ENCODE results near the gene MAP2K6. TPM values are rescaled to one million over a fixed set of nuclear protein-coding genes. Genes with fewer than 3 reads are reported as not detected.

Gene MAP2K6
- total and polyA plus RNA-seq, 8 donors: 1.0 to 25.5 (median 4.6) TPM; not detected in 1

- H3K36me3 ChIP-seq: no peaks in the 10 kb centered on the region
- WGBS, 5 donors: 24 to 43% (median 32%) methylated on average over 3 of the region's 3 CpGs
- H3K4me1 ChIP-seq: peaks cover 0 to 13% (median 2%) of the 10 kb centered on the region in 4 donors
- TF ChIP-seq EP300 (IDR thresholded peaks at IDR 0.05): no peak
- TF ChIP-seq, protein P1, sequence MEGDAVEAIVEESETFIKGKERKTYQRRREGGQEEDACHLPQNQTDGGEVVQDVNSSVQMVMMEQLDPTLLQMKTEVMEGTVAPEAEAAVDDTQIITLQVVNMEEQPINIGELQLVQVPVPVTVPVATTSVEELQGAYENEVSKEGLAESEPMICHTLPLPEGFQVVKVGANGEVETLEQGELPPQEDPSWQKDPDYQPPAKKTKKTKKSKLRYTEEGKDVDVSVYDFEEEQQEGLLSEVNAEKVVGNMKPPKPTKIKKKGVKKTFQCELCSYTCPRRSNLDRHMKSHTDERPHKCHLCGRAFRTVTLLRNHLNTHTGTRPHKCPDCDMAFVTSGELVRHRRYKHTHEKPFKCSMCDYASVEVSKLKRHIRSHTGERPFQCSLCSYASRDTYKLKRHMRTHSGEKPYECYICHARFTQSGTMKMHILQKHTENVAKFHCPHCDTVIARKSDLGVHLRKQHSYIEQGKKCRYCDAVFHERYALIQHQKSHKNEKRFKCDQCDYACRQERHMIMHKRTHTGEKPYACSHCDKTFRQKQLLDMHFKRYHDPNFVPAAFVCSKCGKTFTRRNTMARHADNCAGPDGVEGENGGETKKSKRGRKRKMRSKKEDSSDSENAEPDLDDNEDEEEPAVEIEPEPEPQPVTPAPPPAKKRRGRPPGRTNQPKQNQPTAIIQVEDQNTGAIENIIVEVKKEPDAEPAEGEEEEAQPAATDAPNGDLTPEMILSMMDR (IDR thresholded peaks at IDR 0.05): no peak
- TF ChIP-seq POLR2AphosphoS5 (IDR thresholded peaks at IDR 0.05): no peak
- TF ChIP-seq POLR2A (IDR thresholded peaks at IDR 0.05): no peak
- H3K27ac ChIP-seq: peak overlapping the region in 1 of 5 donors; percentile 25
- H3K9me3 ChIP-seq: no peaks in the 10 kb centered on the region
- intact Hi-C loops (cut with DNase I; ENCODE audit: low total_unique reads): no loop called here
- peak overlapping the region in 2 of 4 donors; percentile 2 to 15 for H3K4me3 ChIP-seq
- H3K27me3 ChIP-seq: no peaks in the 10 kb centered on the region
- DNase-seq: no peak
Measured at GRCh38 chr17:69485251-69485661, 70.8 kb downstream of the MAP2K6 start.

- intact Hi-C loops (cut with DNase I; ENCODE audit: low total_unique reads): no loop called here
- no peak for DNase-seq
- Histone ChIP-seq H3K36me3 (no peaks in the 10 kb centered on the region), H3K27ac (peak overlapping the region in 2 of 5 donors; percentile 25 to 33), H3K4me1 (peaks cover 0 to 13% (median 2%) of the 10 kb centered on the region in 4 donors), H3K4me3 (no peak overlapping the region), H3K27me3 (no peaks in the 10 kb centered on the region), H3K9me3 (no peaks in the 10 kb centered on the region)
- TF ChIP-seq POLR2AphosphoS5 (IDR thresholded peaks at IDR 0.05) (no peak), POLR2A (IDR thresholded peaks at IDR 0.05) (no peak), EP300 (IDR thresholded peaks at IDR 0.05) (no peak)
- TF ChIP-seq, protein P1 (IDR thresholded peaks at IDR 0.05): no peak
- WGBS, 5 donors: 24 to 58% (median 49%) methylated on average over 3 of the region's 3 CpGs
Measured at GRCh38 chr17:69485901-69486643, 71.6 kb downstream of the MAP2K6 start.

GRCh38 chr17:69486779-69487637 lies 72.5 kb downstream of the MAP2K6 start:
- intact Hi-C loops (cut with DNase I; ENCODE audit: low total_unique reads): no loop called here
- WGBS, 5 donors: 74 to 86% (median 80%) methylated on average over 13 of the region's 13 CpGs

GRCh38 chr17:69489313-69489712 lies 74.8 kb downstream of the MAP2K6 start:
- H3K4me1 ChIP-seq: peaks cover 0 to 13% (median 2%) of the 10 kb centered on the region in 4 donors
- TF ChIP-seq, protein P1 (IDR thresholded peaks at IDR 0.05): no peak
- TF ChIP-seq POLR2AphosphoS5 (IDR thresholded peaks at IDR 0.05): no peak
- TF ChIP-seq EP300 (IDR thresholded peaks at IDR 0.05): no peak
- TF ChIP-seq POLR2A (IDR thresholded peaks at IDR 0.05): no peak
- WGBS, 5 donors: 94 to 98% (median 96%) methylated on average over 4 of the region's 4 CpGs
- H3K36me3 ChIP-seq: no peaks in the 10 kb centered on the region
- no peaks in the 10 kb centered on the region for H3K9me3 ChIP-seq
- DNase-seq: no peak
- H3K4me3 ChIP-seq: no peak overlapping the region
- H3K27ac ChIP-seq: no peak overlapping the region
- H3K27me3 ChIP-seq: no peaks in the 10 kb centered on the region
- intact Hi-C loops (cut with DNase I; ENCODE audit: low total_unique reads): no loop called here

More at GRCh38 chr17:69486779-69487637, 72.5 kb downstream of the MAP2K6 start:
- Histone ChIP-seq H3K4me3 (no peak overlapping the region), H3K27me3 (no peaks in the 10 kb centered on the region), H3K4me1 (peaks cover 0 to 13% (median 2%) of the 10 kb centered on the region in 4 donors), H3K9me3 (no peaks in the 10 kb centered on the region), H3K36me3 (no peaks in the 10 kb centered on the region), H3K27ac (no peak overlapping the region)
- TF ChIP-seq, protein P1 (IDR thresholded peaks at IDR 0.05): no peak
- no peak for TF ChIP-seq POLR2AphosphoS5 (IDR thresholded peaks at IDR 0.05)
- TF ChIP-seq POLR2A (IDR thresholded peaks at IDR 0.05): no peak
- TF ChIP-seq EP300 (IDR thresholded peaks at IDR 0.05): no peak
- DNase-seq: no peak
